Colonic mucosa (tissue), 4 donors: Measurements from ENCODE around the gene PFDN2. TPM values are rescaled to one million over a fixed set of nuclear protein-coding genes. Genes with fewer than 3 reads are reported as not detected.

Source experiments
- DNase-seq: peaks from one replicate; pipeline ENCODE4 v3.0.0-alpha.2; 2020
- H3K27ac ChIP-seq: fragments of 200-600 bp; one replicate; pipeline ENCODE4 v1.8.0; 2021
- H3K27me3 ChIP-seq: fragments of 200-600 bp; one replicate; pipeline ENCODE4 v1.8.0; 2021
- H3K36me3 ChIP-seq: fragments of 200-600 bp; one replicate; pipeline ENCODE4 v1.8.0; 2021
- H3K4me1 ChIP-seq: fragments of 200-600 bp; one replicate; pipeline ENCODE4 v1.8.0; 2021; ENCODE audit warnings: mild to moderate bottlenecking
- H3K4me3 ChIP-seq: fragments of 200-600 bp; one replicate; pipeline ENCODE4 v1.8.0; 2021
- H3K9ac ChIP-seq, 2 donors: one replicate each; pipeline ENCODE4 v1.7.0; 2013; ENCODE audit warnings: control low read depth in 2 of 2, low read depth in 2 of 2, low read length in 2 of 2
- H3K9me3 ChIP-seq: fragments of 200-600 bp; one replicate; pipeline ENCODE4 v1.8.0; 2021
- intact Hi-C: fragments of 100-400 bp; cut with DNase I; formaldehyde crosslinking; loops from one replicate; pipeline ENCODE4 v1.14.1; 2022
- total RNA-seq, 2 donors: library from RNA; stranded (reverse); fragmentation: NEBNext Ultra II Directional in 1 of 2; extraction: Animal tissue kit (Norgen Biotek cat#: 25700) in 1 of 2; gene quantifications; one replicate each; pipeline ENCODE4 v1.2.1, GENCODE V29; 2021
- TF ChIP-seq, protein P1 (sequence below): fragments of 200-600 bp; IDR thresholded peaks from one replicate; pipeline ENCODE4 v1.8.0; 2022; ENCODE audit warnings: antibody characterized with exemption, mild to moderate bottlenecking
- donor health status: healthy.
- donor health status: DM: no; HTN: no; CAD: no.
- donor health status: DM: no; HTN: no; CAD: no.

The PFDN2 gene
- total RNA-seq, 2 donors from 2014 or later = 42.7 to 49.6 TPM

DNA sequence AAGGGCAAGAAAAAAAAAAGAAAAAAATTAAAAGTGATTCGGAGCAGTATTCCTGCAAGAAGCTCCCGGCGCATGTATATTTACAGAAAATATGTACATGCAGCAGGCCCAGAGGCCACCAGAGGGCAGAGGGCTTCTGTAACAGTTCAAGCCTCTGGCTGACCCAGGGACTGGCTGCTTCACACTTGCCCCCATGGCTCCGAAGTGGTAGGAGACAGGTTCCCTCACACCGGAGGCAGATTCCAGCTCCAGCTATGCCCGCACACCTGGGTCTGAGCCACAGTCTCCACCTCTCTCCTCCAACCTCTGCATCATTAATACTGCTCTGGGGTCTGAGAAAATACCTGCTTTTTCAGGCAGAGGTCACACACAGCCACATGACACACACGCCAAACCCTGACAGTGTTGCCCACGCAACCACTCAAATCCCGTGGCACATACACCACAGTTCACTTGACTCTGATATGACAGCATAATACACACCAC is 45.9 kb downstream of the PFDN2 start:
- H3K9me3 ChIP-seq = no peaks in the 10 kb centered on the region
- intact Hi-C loops = no loop called here
- TF ChIP-seq, protein P1, sequence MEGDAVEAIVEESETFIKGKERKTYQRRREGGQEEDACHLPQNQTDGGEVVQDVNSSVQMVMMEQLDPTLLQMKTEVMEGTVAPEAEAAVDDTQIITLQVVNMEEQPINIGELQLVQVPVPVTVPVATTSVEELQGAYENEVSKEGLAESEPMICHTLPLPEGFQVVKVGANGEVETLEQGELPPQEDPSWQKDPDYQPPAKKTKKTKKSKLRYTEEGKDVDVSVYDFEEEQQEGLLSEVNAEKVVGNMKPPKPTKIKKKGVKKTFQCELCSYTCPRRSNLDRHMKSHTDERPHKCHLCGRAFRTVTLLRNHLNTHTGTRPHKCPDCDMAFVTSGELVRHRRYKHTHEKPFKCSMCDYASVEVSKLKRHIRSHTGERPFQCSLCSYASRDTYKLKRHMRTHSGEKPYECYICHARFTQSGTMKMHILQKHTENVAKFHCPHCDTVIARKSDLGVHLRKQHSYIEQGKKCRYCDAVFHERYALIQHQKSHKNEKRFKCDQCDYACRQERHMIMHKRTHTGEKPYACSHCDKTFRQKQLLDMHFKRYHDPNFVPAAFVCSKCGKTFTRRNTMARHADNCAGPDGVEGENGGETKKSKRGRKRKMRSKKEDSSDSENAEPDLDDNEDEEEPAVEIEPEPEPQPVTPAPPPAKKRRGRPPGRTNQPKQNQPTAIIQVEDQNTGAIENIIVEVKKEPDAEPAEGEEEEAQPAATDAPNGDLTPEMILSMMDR = peak; percentile 41
- no peak overlapping the region for H3K27ac ChIP-seq
- peak; percentile 55 for DNase-seq
- H3K27me3 ChIP-seq = no peaks in the 10 kb centered on the region
- H3K4me1 ChIP-seq = no peaks in the 10 kb centered on the region
- no peak overlapping the region for H3K9ac ChIP-seq
- no peaks in the 10 kb centered on the region for H3K36me3 ChIP-seq
- H3K4me3 ChIP-seq = no peak overlapping the region

DNA sequence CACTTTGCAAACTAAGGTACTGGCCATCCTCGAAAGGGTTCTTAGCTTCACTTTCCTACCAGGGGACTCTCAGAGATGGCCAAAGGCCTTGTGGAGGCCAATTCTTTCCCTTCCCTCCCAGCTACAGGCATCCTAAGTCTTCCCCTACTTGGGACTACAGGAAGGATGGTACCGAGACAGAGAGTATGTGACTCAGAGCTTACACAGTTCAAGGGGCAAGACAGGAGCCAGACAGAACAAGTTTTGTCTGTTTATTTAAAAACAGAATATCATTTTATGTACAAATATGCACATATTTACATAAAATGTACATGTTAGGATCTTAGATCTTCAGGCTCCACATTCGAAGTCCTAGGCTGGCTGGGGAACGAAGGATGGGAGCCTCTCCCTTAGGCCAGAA is 47.1 kb downstream of the PFDN2 start:
- Histone ChIP-seq H3K9me3 (no peaks in the 10 kb centered on the region), H3K9ac (no peak overlapping the region), H3K27ac (no peak overlapping the region), H3K4me3 (no peak overlapping the region), H3K27me3 (no peaks in the 10 kb centered on the region), H3K4me1 (no peaks in the 10 kb centered on the region), H3K36me3 (no peaks in the 10 kb centered on the region)
- TF ChIP-seq, protein P1 = no peak
- no peak for DNase-seq
- intact Hi-C loops = no loop called here

DNA sequence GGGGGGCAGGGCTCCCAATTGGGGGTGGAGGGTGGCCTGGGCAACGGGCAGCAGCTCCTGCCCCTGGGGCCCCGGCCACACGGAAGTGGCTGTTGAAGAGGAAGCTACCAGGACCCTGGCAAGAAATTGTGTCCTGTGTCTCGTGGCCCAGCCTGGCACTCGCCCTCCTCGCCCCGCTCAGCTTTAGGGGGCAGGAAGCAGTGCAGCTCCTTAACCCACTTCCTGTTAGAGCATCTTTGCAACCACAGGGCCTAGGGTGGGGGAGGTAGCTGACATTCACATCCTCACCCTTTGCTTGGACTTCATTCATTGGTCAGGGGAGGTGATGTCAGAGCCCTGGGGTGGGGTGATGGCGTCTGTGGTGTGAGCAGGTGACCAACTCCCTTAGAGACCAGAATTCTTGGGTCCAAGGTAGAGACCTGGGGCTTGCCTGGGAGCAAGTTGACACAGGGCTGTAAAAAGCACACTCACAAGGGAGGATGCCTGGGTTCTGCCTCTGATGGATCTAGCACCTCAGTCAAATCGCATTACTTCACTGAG is 48.0 kb downstream of the PFDN2 start, which contains the start of gene ARHGAP30:
Gene ARHGAP30, minus strand, starts transcription at position 161 of the 540 bp plus-strand sequence. CDS start 267 bp downstream, outside the sequence.
- Histone ChIP-seq H3K9me3 (no peaks in the 10 kb centered on the region), H3K27me3 (no peaks in the 10 kb centered on the region), H3K9ac (peak within 1 kb of the TSS; percentile 26 to 58), H3K4me3 (peak within 1 kb of the TSS; percentile 33), H3K36me3 (no peaks in the 10 kb centered on the region), H3K4me1 (no peaks in the 10 kb centered on the region), H3K27ac (peak within 1 kb of the TSS; percentile 82)
- TF ChIP-seq, protein P1 = no peak
- intact Hi-C loops = no loop called here
- peak; percentile 72 for DNase-seq

DNA sequence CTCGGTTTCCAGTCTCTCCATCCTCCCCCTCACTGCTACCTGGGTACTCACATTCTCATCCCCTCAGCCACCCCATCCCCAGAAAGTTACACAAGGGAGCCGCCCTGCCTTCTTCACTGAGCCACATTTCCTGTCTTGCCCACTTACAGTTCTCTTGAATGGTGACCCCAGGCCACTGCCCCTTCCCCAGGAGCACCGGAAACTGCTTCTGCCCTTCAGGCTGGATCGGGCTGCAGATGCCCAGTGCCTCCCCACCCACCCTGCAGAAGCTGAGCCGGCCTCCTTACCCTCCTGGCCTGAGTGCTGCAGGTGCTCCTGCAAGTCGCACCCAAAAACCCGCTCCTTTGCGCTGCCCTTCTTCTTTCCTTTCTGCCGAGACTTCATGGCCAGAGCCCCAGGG is 48.6 kb downstream of the PFDN2 start:
- Histone ChIP-seq H3K9me3 (no peaks in the 10 kb centered on the region), H3K4me3 (peak overlapping the region; percentile 33), H3K27ac (peak overlapping the region; percentile 82), H3K27me3 (no peaks in the 10 kb centered on the region), H3K4me1 (no peaks in the 10 kb centered on the region), H3K9ac (peak overlapping the region; percentile 26 to 58), H3K36me3 (no peaks in the 10 kb centered on the region)
- intact Hi-C loops = no loop called here
- DNase-seq = no peak
- TF ChIP-seq, protein P1 = no peak

DNA sequence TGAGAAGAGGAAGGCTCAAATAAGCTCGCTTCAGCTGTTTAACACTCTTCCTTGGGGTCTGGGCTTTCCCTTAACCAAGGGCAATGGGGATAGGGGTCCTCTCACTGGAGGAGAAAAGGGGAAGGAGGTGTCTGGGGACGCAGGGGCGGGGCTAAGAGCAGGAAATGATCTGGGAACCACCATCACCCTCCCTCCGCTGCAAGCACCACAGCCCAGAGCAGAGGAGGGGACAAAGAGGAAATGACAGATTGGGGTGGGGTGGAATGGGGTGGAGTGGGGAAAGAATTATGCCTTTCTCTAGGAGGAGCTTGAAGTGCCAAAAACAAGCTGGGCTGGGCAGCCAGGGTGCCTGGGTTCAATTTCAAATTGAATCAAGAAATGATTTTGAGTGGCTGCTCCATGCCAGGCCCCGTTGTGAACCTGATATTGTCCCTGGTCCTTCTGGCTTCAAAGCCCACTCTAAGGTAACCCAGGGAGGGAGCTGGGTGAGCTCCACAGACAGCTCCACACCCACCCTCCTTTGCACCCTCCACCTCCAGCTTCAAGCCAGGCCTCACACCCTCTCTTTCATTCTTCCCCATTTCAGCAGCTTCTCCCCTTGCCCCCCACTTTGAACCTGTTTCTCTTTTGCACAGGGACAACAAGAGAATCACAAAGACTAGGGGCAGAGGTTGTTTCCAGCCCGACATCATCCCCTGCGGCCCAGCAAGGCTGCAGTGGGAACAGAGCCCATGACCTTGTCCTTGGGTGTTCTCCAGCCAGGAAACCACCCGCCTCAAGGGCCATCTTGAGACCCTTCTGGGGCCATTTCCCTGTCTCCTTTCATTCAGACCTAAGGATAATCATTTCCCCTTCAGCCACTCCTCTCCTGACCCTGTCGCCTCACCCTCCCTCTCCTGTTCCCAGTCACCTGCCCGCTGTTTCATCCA is 49.3 kb downstream of the PFDN2 start:
- TF ChIP-seq, protein P1 = no peak
- Histone ChIP-seq H3K4me3 (peak overlapping the region; percentile 33), H3K36me3 (no peaks in the 10 kb centered on the region), H3K9me3 (no peaks in the 10 kb centered on the region), H3K27me3 (no peaks in the 10 kb centered on the region), H3K27ac (peak overlapping the region; percentile 82), H3K4me1 (no peaks in the 10 kb centered on the region), H3K9ac (peak overlapping the region; percentile 40 to 58)
- peak; percentile 67 for DNase-seq
- intact Hi-C loops = no loop called here
